Smooth muscle cell (in vitro differentiated cells): ENCODE data around the gene CD93. TPM values are rescaled to one million over a fixed set of nuclear protein-coding genes. Genes with fewer than 3 reads are reported as not detected.

Source experiments
- DNase-seq: peaks from one replicate; lab custom pipeline; 2025; ENCODE audit not compliant: unreplicated experiment; lab: John Stamatoyannopoulos, UW
- H2AFZ ChIP-seq: fragments of 200-600 bp; sonication (generic); 2 replicates; pipeline ENCODE4 v1.6.0; 2016; ENCODE audit warnings: antibody characterized with exemption, low read depth, mild to moderate bottlenecking
- H3F3A ChIP-seq: fragments of 200-600 bp; sonication (generic); 2 replicates; pipeline ENCODE4 v1.6.0; 2017; ENCODE audit warnings: antibody characterized with exemption, low read depth
- H3K27ac ChIP-seq: fragments of 200-600 bp; sonication (generic); 2 replicates; pipeline ENCODE4 v1.5.1; 2016; ENCODE audit warnings: low read depth, mild to moderate bottlenecking
- H3K27me3 ChIP-seq: fragments of 200-600 bp; sonication (generic); 2 replicates; pipeline ENCODE4 v1.6.1; 2016; ENCODE audit warnings: low read depth, mild to moderate bottlenecking
- H3K36me3 ChIP-seq: fragments of 200-600 bp; sonication (generic); 2 replicates; pipeline ENCODE4 v1.5.1; 2016; ENCODE audit warnings: low read depth
- H3K4me1 ChIP-seq: fragments of 200-600 bp; sonication (generic); 2 replicates; pipeline ENCODE4 v1.5.1; 2016; ENCODE audit warnings: low read depth
- H3K4me2 ChIP-seq: fragments of 200-600 bp; sonication (generic); 2 replicates; pipeline ENCODE4 v1.6.0; 2016; ENCODE audit warnings: mild to moderate bottlenecking
- H3K4me3 ChIP-seq: fragments of 200-600 bp; sonication (generic); 2 replicates; pipeline ENCODE4 v1.5.1; 2016; ENCODE audit warnings: mild to moderate bottlenecking
- H3K79me2 ChIP-seq: fragments of 200-600 bp; sonication (generic); 2 replicates; pipeline ENCODE4 v1.6.0; 2016; ENCODE audit warnings: low read depth, mild to moderate bottlenecking
- H3K9ac ChIP-seq: fragments of 200-600 bp; sonication (generic); 2 replicates; pipeline ENCODE4 v1.6.0; 2016; ENCODE audit warnings: low read depth
- H3K9me3 ChIP-seq: fragments of 200-600 bp; sonication (generic); replicated peaks from 2 replicates; pipeline ENCODE4 v1.5.1; 2016; ENCODE audit warnings: low read depth
- H4K20me1 ChIP-seq: fragments of 200-600 bp; sonication (generic); 2 replicates; pipeline ENCODE4 v1.6.0; 2016; ENCODE audit warnings: low read depth
- WGBS: methylation state at CpG from one replicate; pipeline ENCODE4 v1.1.7; 2016; ENCODE audit warnings: low lambda C conversion rate; 5-methylcytosine and 5-hydroxymethylcytosine counted together
- polyA plus RNA-seq: library from polyadenylated mRNA; unstranded; fragments of >200 nt; fragmentation: Nextera tagmentation; extraction: Ambion mirVana; gene quantifications from 2 replicates; pipeline ENCODE4 v1.2.1, GENCODE V29; 2016
- total RNA-seq: library from RNA; depleted of rRNA; stranded (reverse); fragments of >200 nt; gene quantifications from 2 replicates; pipeline ENCODE4 v1.2.3, GENCODE V29; 2014
- TF ChIP-seq, protein P1 (sequence below): fragments of 200-600 bp; sonication (generic); IDR thresholded peaks from 2 replicates; pipeline ENCODE4 v1.5.1; 2017; ENCODE audit warnings: borderline replicate concordance, mild to moderate bottlenecking, antibody characterized with exemption; ENCODE audit not compliant: insufficient read depth, poor library complexity, severe bottlenecking

Gene CD93
- total and polyA plus RNA-seq, 2 experiments from 2014 or later: not detected

DNA sequence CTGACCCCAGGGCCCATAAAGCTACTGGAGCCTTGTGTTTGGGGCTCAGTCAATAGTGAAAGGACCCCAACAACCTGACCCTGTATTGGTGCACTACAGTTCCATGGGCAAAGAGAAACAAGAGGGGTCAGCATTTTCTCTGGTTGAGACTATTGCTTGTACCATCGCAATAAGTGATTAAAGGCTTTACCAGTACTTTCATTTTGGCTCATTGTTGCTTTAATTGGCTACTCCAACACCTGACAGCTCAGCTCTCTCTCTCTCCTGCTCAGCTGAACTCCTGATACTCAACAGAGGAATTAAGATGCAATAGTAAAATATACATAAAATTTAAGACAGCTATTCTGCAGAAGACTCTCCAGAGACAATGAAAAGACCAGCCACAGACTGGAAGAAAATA lies 17.8 kb downstream of the CD93 start:
- Histone ChIP-seq H3K27ac (no peak overlapping the region), H3K4me2 (no peak overlapping the region), H3F3A (no peaks in the 10 kb centered on the region), H3K27me3 (no peaks in the 10 kb centered on the region), H3K4me1 (no peaks in the 10 kb centered on the region), H3K9me3 (no peaks in the 10 kb centered on the region), H3K79me2 (no peaks in the 10 kb centered on the region), H3K9ac (no peak overlapping the region), H3K4me3 (no peak overlapping the region), H2AFZ (no peak overlapping the region), H4K20me1 (no peaks in the 10 kb centered on the region), H3K36me3 (no peaks in the 10 kb centered on the region)
- no peak for DNase-seq
- TF ChIP-seq, protein P1, sequence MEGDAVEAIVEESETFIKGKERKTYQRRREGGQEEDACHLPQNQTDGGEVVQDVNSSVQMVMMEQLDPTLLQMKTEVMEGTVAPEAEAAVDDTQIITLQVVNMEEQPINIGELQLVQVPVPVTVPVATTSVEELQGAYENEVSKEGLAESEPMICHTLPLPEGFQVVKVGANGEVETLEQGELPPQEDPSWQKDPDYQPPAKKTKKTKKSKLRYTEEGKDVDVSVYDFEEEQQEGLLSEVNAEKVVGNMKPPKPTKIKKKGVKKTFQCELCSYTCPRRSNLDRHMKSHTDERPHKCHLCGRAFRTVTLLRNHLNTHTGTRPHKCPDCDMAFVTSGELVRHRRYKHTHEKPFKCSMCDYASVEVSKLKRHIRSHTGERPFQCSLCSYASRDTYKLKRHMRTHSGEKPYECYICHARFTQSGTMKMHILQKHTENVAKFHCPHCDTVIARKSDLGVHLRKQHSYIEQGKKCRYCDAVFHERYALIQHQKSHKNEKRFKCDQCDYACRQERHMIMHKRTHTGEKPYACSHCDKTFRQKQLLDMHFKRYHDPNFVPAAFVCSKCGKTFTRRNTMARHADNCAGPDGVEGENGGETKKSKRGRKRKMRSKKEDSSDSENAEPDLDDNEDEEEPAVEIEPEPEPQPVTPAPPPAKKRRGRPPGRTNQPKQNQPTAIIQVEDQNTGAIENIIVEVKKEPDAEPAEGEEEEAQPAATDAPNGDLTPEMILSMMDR: no peak
- 95% methylated on average over 1 of the region's 1 CpG for WGBS

- Histone ChIP-seq H4K20me1 (no peaks in the 10 kb centered on the region), H3K36me3 (no peaks in the 10 kb centered on the region), H3K4me2 (no peak overlapping the region), H2AFZ (no peak overlapping the region), H3K27ac (no peak overlapping the region), H3K9me3 (no peaks in the 10 kb centered on the region), H3K79me2 (no peaks in the 10 kb centered on the region), H3K9ac (no peak overlapping the region), H3K4me3 (no peak overlapping the region), H3K27me3 (no peaks in the 10 kb centered on the region), H3F3A (peaks cover 2% of the 10 kb centered on the region), H3K4me1 (peaks cover 2% of the 10 kb centered on the region)
- DNase-seq: no peak
- WGBS: 79% methylated on average over 3 of the region's 3 CpGs
- TF ChIP-seq, protein P1: no peak
Observed at GRCh38 chr20:23066772-23067171, 19.4 kb downstream of the CD93 start.

GRCh38 chr20:23065266-23066201 lies 20.6 kb downstream of the CD93 start:
- Histone ChIP-seq H3F3A (peaks cover 12% of the 10 kb centered on the region), H3K4me3 (no peak overlapping the region), H4K20me1 (no peaks in the 10 kb centered on the region), H2AFZ (no peak overlapping the region), H3K27ac (no peak overlapping the region), H3K4me1 (peaks cover 12% of the 10 kb centered on the region), H3K79me2 (no peaks in the 10 kb centered on the region), H3K9me3 (no peaks in the 10 kb centered on the region), H3K27me3 (no peaks in the 10 kb centered on the region), H3K4me2 (no peak overlapping the region), H3K9ac (no peak overlapping the region), H3K36me3 (no peaks in the 10 kb centered on the region)
- DNase-seq: no peak
- TF ChIP-seq, protein P1: no peak
- WGBS: 61% methylated on average over 9 of the region's 9 CpGs

- DNase-seq: no peak
- H3K4me1 ChIP-seq: peaks cover 15% of the 10 kb centered on the region
- no peak overlapping the region for H2AFZ ChIP-seq
- no peak overlapping the region for H3K9ac ChIP-seq
- H3K79me2 ChIP-seq: no peaks in the 10 kb centered on the region
- H3K4me3 ChIP-seq: no peak overlapping the region
- H3F3A ChIP-seq: peaks cover 12% of the 10 kb centered on the region
- no peaks in the 10 kb centered on the region for H3K36me3 ChIP-seq
- H3K27me3 ChIP-seq: no peaks in the 10 kb centered on the region
- H3K4me2 ChIP-seq: no peak overlapping the region
- no peak overlapping the region for H3K27ac ChIP-seq
- TF ChIP-seq, protein P1: no peak
- H4K20me1 ChIP-seq: no peaks in the 10 kb centered on the region
- WGBS: 89% methylated on average over 2 of the region's 2 CpGs
- H3K9me3 ChIP-seq: no peaks in the 10 kb centered on the region
Observed at GRCh38 chr20:23063581-23063980, 22.5 kb downstream of the CD93 start.
